GM23248 (cell line): ENCODE measurements around the gene ADM5.

Source experiments
- EZH2 ChIP-seq: fragments of 200-600 bp; sonication (generic); IDR thresholded peaks from 2 replicates; pipeline ENCODE4 v1.6.1; 2018; ENCODE audit warnings: antibody characterized with exemption, mild to moderate bottlenecking; ENCODE audit not compliant: insufficient read depth, poor library complexity, severe bottlenecking
- EZH2phosphoT487 ChIP-seq: fragments of 200-600 bp; sonication (generic); IDR thresholded peaks from 2 replicates; pipeline ENCODE4 v1.6.1; 2018; ENCODE audit warnings: antibody characterized with exemption, moderate library complexity, mild to moderate bottlenecking, low read depth; ENCODE audit not compliant: insufficient read depth

GRCh38 chr19:49665036-49665350, 24.4 kb upstream of the ADM5 start:
- no peak for TF ChIP-seq EZH2
- no peak for TF ChIP-seq EZH2phosphoT487
